Tibial artery (tissue), 4 donors: Measurements from ENCODE around the gene ZNF217.
A peak's percentile ranks its signal among the peaks of the same experiment; 100 is the strongest.
"Not testable (repeated sequence)": the region's sequence is repeated elsewhere in the genome, so short reads cannot be mapped to it uniquely, and the experiment has no call there.

Experiments
- DNase-seq, 2 donors: peaks; one replicate each; pipeline ENCODE4 v3.0.0-alpha.2; 2019
- H3K27ac ChIP-seq, 2 donors: fragments of 200-600 bp; sonication (generic) in 1 of 2; 1 replicate in 1 of 2; 2 replicates in 1 of 2; pipeline ENCODE4 v1.5.1; 2018 to 2019; ENCODE audit warnings: mild to moderate bottlenecking in 1 of 2
- H3K27me3 ChIP-seq, 2 donors: fragments of 200-600 bp; sonication (generic) in 1 of 2; one replicate each; pipeline versions ENCODE4 v1.5.1 to v1.6.0; 2016 to 2019
- H3K36me3 ChIP-seq, 3 donors: fragments of 200-600 bp; sonication (generic) in 2 of 3; one replicate each; pipeline ENCODE4 v1.5.1; 2016 to 2019; ENCODE audit warnings: mild to moderate bottlenecking in 2 of 3
- H3K4me1 ChIP-seq, 4 donors: fragments of 200-600 bp; sonication (generic) in 2 of 4; 1 replicate in 3 of 4; 2 replicates in 1 of 4; pipeline ENCODE4 v1.5.1; 2016 to 2019
- H3K4me3 ChIP-seq, 2 donors: fragments of 200-600 bp; sonication (generic) in 1 of 2; 1 replicate in 1 of 2; 2 replicates in 1 of 2; pipeline ENCODE4 v1.5.1; 2018 to 2019; ENCODE audit warnings: mild to moderate bottlenecking in 2 of 2
- H3K9me3 ChIP-seq, 3 donors: fragments of 200-600 bp; sonication (generic) in 1 of 3; one replicate each; pipeline ENCODE4 v1.5.1; 2016 to 2019
- CTCF ChIP-seq, 2 experiments: fragments of 200-600 bp in 1 of 2; fragments of 450-650 bp in 1 of 2; IDR thresholded peaks; one replicate each; pipeline ENCODE4 v1.5.1; 2017 to 2019; ENCODE audit warnings: antibody characterized with exemption in 2 of 2, mild to moderate bottlenecking in 1 of 2, moderate library complexity in 1 of 2
- intact Hi-C: fragments of 100-400 bp; cut with DNase I; formaldehyde crosslinking; loops from one replicate; pipeline ENCODE4 v1.15.0; 2023; ENCODE audit warnings: low total_unique reads

ZNF217 gene

GRCh38 chr20:53592992-53593465 is 610 bp downstream of the ZNF217 start:
- peak; percentile 28 to 72 for DNase-seq
- Histone ChIP-seq H3K36me3 (no peaks in the 10 kb centered on the region), H3K4me1 (peaks cover 0 to 15% (median 10%) of the 10 kb centered on the region in 4 donors), H3K27ac (peak overlapping the region; percentile 98), H3K4me3 (peak overlapping the region; percentile 91 to 99), H3K27me3 (no peaks in the 10 kb centered on the region), H3K9me3 (no peaks in the 10 kb centered on the region)
- intact Hi-C loops: no loop called here
- TF ChIP-seq CTCF (IDR thresholded peaks at IDR 0.05): no peak

- H3K27me3 ChIP-seq, H3K9me3 ChIP-seq, H3K36me3 ChIP-seq, intact Hi-C loops: not testable (repeated sequence)
- Histone ChIP-seq H3K4me3 (peak overlapping the region; percentile 91 to 99), H3K27ac (peak overlapping the region; percentile 98), H3K4me1 (peaks cover 0 to 15% (median 10%) of the 10 kb centered on the region in 4 donors)
- DNase-seq: peak; percentile 66 to 86
Measured at GRCh38 chr20:53592454-53592991, 1.1 kb downstream of the ZNF217 start.

- H3K4me3 ChIP-seq: peak overlapping the region; percentile 91 to 99
- intact Hi-C loops: not testable (repeated sequence)
- DNase-seq: peak in 1 of 2 donors; percentile 12
Measured at GRCh38 chr20:53591941-53592441, 1.6 kb downstream of the ZNF217 start.

GRCh38 chr20:53591206-53591741 is 2.4 kb downstream of the ZNF217 start:
- H3K4me3 ChIP-seq: peak overlapping the region; percentile 91 to 99
- H3K36me3 ChIP-seq, intact Hi-C loops, DNase-seq, H3K27me3 ChIP-seq, H3K9me3 ChIP-seq: not testable (repeated sequence)
- H3K27ac ChIP-seq: peak overlapping the region; percentile 98
- H3K4me1 ChIP-seq: peaks cover 0 to 13% (median 2%) of the 10 kb centered on the region in 4 donors

More at GRCh38 chr20:53591941-53592441, 1.6 kb downstream of the ZNF217 start:
- H3K27me3 ChIP-seq, H3K9me3 ChIP-seq, H3K36me3 ChIP-seq: not testable (repeated sequence)
- peaks cover 0 to 13% (median 9%) of the 10 kb centered on the region in 4 donors for H3K4me1 ChIP-seq
- H3K27ac ChIP-seq: peak overlapping the region; percentile 98

- H3K4me1 ChIP-seq: peaks cover 0 to 18% (median 2%) of the 10 kb centered on the region in 4 donors
- intact Hi-C loops, H3K4me3 ChIP-seq, DNase-seq, H3K27me3 ChIP-seq, H3K36me3 ChIP-seq, H3K9me3 ChIP-seq: not testable (repeated sequence)
- H3K27ac ChIP-seq: peak overlapping the region; percentile 98
Measured at GRCh38 chr20:53590608-53591007, 3.0 kb downstream of the ZNF217 start.

GRCh38 chr20:53590122-53590521 is 3.5 kb downstream of the ZNF217 start:
- H3K4me3 ChIP-seq, H3K27me3 ChIP-seq, H3K9me3 ChIP-seq, intact Hi-C loops, H3K36me3 ChIP-seq, DNase-seq: not testable (repeated sequence)
- H3K4me1 ChIP-seq: peaks cover 0 to 22% (median 2%) of the 10 kb centered on the region in 4 donors
- H3K27ac ChIP-seq: peak overlapping the region; percentile 14 to 27

- H3K4me3 ChIP-seq, H3K36me3 ChIP-seq, intact Hi-C loops, H3K9me3 ChIP-seq, H3K27me3 ChIP-seq: not testable (repeated sequence)
- Histone ChIP-seq H3K27ac (peak overlapping the region; percentile 14 to 27), H3K4me1 (peaks cover 0 to 24% (median 2%) of the 10 kb centered on the region in 4 donors)
- peak in 1 of 2 donors; percentile 18 for DNase-seq
Measured at GRCh38 chr20:53589321-53590065, 4.1 kb downstream of the ZNF217 start.

- H3K4me3 ChIP-seq, H3K27ac ChIP-seq, intact Hi-C loops, DNase-seq, H3K36me3 ChIP-seq, H3K27me3 ChIP-seq, H3K9me3 ChIP-seq: not testable (repeated sequence)
- H3K4me1 ChIP-seq: peaks cover 0 to 28% (median 2%) of the 10 kb centered on the region in 4 donors
Measured at GRCh38 chr20:53587157-53587703, 6.4 kb downstream of the ZNF217 start.

GRCh38 chr20:53586640-53587039 is 7.0 kb downstream of the ZNF217 start:
- H3K27ac ChIP-seq: no peak overlapping the region
- peaks cover 0 to 33% (median 2%) of the 10 kb centered on the region in 4 donors for H3K4me1 ChIP-seq
- intact Hi-C loops: no loop called here
- H3K4me3 ChIP-seq: no peak overlapping the region
- peaks cover 4 to 10% (median 7%) of the 10 kb centered on the region in 3 donors for H3K36me3 ChIP-seq
- DNase-seq: no peak
- H3K27me3 ChIP-seq: no peaks in the 10 kb centered on the region
- no peaks in the 10 kb centered on the region for H3K9me3 ChIP-seq
- no peak for TF ChIP-seq CTCF (IDR thresholded peaks at IDR 0.05)

- DNase-seq, intact Hi-C loops, H3K27ac ChIP-seq, H3K9me3 ChIP-seq, H3K27me3 ChIP-seq, H3K4me3 ChIP-seq: not testable (repeated sequence)
- Histone ChIP-seq H3K4me1 (peaks cover 0 to 38% (median 5%) of the 10 kb centered on the region in 4 donors), H3K36me3 (peaks cover 6 to 15% (median 14%) of the 10 kb centered on the region in 3 donors)
Measured at GRCh38 chr20:53585910-53586309, 7.7 kb downstream of the ZNF217 start.

GRCh38 chr20:53585004-53585569 is 8.6 kb downstream of the ZNF217 start:
- Histone ChIP-seq H3K4me1 (peaks cover 0 to 43% (median 14%) of the 10 kb centered on the region in 4 donors), H3K36me3 (peaks cover 6 to 16% (median 15%) of the 10 kb centered on the region in 3 donors), H3K27ac (peak overlapping the region in 1 of 2 donors; percentile 5)
- intact Hi-C loops, H3K4me3 ChIP-seq, H3K9me3 ChIP-seq, H3K27me3 ChIP-seq, DNase-seq: not testable (repeated sequence)
